Fibroblast of mammary gland (primary cell): ENCODE data around the gene OR51I1.

Experiments
- DNase-seq: peaks from one replicate; pipeline ENCODE4 v3.0.0-alpha.2; 2010; ENCODE audit warnings: low read depth
- H3K4me3 ChIP-seq: 2 replicates; pipeline ENCODE4 v1.5.1; 2011; ENCODE audit warnings: low read depth, mild to moderate bottlenecking, low read length, moderate library complexity; ENCODE audit not compliant: control insufficient read depth
- CTCF ChIP-seq: conservative IDR thresholded peaks from 2 replicates; pipeline ENCODE4 v1.5.1; 2011; ENCODE audit warnings: low read depth, low read length, inconsistent platforms; ENCODE audit not compliant: control insufficient read depth, insufficient read depth

Gene OR51I1

GRCh38 chr11:5476186-5476819 lies 35.0 kb upstream of the OR51I1 start:
- H3K4me3 ChIP-seq, result no peak overlapping the region

GRCh38 chr11:5473921-5474320 lies 32.6 kb upstream of the OR51I1 start:
- no peak for DNase-seq
- no peak for TF ChIP-seq CTCF
- no peak overlapping the region for H3K4me3 ChIP-seq

More at GRCh38 chr11:5476186-5476819, 35.0 kb upstream of the OR51I1 start:
- TF ChIP-seq CTCF, result peak; percentile 88
- peak; percentile 60 for DNase-seq

GRCh38 chr11:5467527-5467926 lies 26.2 kb upstream of the OR51I1 start:
- H3K4me3 ChIP-seq, result no peak overlapping the region
- TF ChIP-seq CTCF, result no peak
- DNase-seq, result no peak

DNA sequence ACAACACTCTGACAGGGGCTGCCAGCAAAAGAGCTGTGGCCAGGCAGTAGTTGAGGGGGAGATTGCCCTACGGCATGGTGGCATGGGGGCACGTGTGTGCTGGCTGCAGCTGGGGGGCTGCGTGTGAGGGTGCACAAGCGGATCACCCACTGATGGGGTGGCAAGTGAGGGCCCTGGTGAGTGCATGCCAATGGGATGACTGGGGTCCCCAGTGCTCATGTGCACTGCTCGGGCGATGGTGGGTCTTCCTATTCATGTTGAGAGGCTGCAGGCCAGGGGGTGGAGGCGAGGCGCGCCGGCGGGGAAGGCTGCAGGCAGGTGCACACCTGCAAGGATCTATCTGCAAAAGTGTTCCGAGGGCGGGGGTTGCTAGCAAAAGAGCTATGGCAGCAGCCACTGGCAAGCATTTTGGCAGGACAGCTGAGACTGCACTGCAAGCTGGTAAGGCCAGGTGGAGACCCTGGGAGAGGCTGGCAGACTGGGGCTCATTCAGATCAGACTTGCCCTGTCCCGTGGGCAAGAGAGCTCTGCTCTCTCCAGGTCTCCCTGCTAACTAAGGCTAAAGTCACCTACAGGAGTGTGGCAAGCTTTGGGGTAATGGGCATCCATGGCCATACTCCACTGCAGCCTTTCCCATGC lies 19.8 kb upstream of the OR51I1 start:
- no peak overlapping the region for H3K4me3 ChIP-seq
- DNase-seq, result no peak
- no peak for TF ChIP-seq CTCF

DNA sequence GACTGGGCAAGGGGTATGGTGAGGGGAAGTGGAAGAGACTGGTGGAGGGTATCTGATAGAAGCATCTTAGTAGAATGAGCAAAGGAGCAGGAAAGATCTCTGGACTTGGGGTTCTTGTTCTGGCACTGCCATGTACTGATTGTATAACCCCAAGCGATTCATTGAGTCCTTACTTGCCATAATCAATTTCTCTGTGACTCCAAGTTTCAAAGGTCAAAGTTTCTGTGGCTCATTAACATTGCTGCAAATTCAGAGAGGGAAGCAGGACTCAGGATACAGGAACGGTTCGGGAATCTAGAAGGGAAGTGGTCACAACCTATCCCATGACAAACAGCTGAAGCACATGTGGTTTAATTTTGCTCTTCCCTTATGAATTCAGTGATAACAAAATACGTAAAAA lies 8.1 kb upstream of the OR51I1 start:
- no peak for DNase-seq
- TF ChIP-seq CTCF, result no peak
- H3K4me3 ChIP-seq, result no peak overlapping the region

DNA sequence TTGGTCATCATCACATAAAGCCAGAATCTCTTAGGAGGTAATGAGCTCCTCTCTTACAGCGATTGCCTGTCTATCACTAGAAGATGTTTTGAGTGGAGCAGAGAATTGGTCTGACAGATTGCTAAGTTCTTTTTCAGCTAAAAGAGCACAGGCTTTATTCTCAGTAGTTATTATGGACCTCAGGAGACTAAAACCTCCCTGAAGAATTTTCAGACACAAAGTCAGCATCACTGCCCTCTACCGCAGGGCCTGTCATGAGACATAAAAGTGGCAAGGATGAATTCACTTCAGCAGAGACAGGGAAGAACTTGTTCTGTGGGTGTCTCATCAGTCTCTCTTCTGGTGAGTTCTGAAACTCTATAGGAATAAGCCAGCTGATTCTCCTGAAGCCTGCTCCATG lies 7.7 kb upstream of the OR51I1 start, which contains the start of gene OR51I2:
OR51I2 (plus strand) TSS at position 301 of the 400 bp plus-strand sequence. CDS start 4,166 bp downstream, outside the sequence.
- no peak for TF ChIP-seq CTCF
- DNase-seq, result no peak
- no peak within 1 kb of the TSS for H3K4me3 ChIP-seq

GRCh38 chr11:5443835-5444393 lies 2.6 kb upstream of the OR51I1 start:
- H3K4me3 ChIP-seq, result no peak overlapping the region
- no peak for DNase-seq
- no peak for TF ChIP-seq CTCF
